ENCODE measurements around the gene CCDC60.

DNA sequence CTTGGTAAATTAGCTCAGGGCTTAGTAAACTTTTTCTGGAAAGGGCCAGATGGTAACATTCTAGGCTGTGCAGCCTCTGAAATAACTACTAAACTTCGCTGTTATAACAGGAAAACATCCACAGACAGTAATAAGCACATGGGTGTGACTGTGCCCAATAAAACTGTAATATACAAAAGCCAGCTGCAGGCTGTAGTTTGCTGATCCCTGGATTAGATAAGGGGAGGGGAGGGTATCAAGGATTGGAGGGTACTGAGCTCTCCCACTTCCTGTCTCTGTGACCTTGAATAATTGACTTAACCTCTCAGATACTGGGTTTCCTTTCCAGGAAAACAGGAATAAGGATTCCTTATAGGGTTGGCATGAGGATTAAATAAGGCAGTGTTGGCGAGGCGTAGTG, 81.2 kb downstream of the CCDC60 start:
- TF ChIP-seq ELF4 (IDR thresholded peaks at IDR 0.05) = no peak
- no peak for TF ChIP-seq FOXM1 (IDR thresholded peaks at IDR 0.05; ENCODE audit: borderline replicate concordance)
- TF ChIP-seq BHLHE40 (IDR thresholded peaks at IDR 0.05; ENCODE audit: borderline replicate concordance) = no peak
- TF ChIP-seq TARDBP (IDR thresholded peaks at IDR 0.05) = no peak
- TF ChIP-seq FOXA1 (IDR thresholded peaks at IDR 0.05) = no peak
- TF ChIP-seq SP1 (IDR thresholded peaks at IDR 0.05) = no peak
- TF ChIP-seq SUZ12 (IDR thresholded peaks at IDR 0.05) = no peak
- TF ChIP-seq ARNT (IDR thresholded peaks at IDR 0.05) = no peak
- TF ChIP-seq ZNF384 (IDR thresholded peaks at IDR 0.05) = no peak
- TF ChIP-seq CTBP1 (IDR thresholded peaks at IDR 0.05; ENCODE audit: borderline replicate concordance) = no peak
- TF ChIP-seq LEF1 (IDR thresholded peaks at IDR 0.05; ENCODE audit: borderline replicate concordance) = no peak
- no peak for TF ChIP-seq L3MBTL2 (conservative IDR thresholded peaks at IDR 0.05)
